Prostate gland (tissue), 2 donors: Measurements from ENCODE around the gene TBC1D22B.

Source experiments
- CTCF ChIP-seq, 4 experiments: fragments of 200-600 bp in 2 of 4; fragments of 450-650 bp in 2 of 4; sonication (generic) in 2 of 4; IDR thresholded peaks; 1 replicate in 3 of 4; 2 replicates in 1 of 4; pipeline ENCODE4 v1.5.1; 2016 to 2019; ENCODE audit warnings: antibody characterized with exemption in 4 of 4, mild to moderate bottlenecking in 2 of 4, moderate library complexity in 2 of 4
- POLR2AphosphoS5 ChIP-seq: sonication (generic); formaldehyde crosslinking; IDR thresholded peaks from one replicate; pipeline ENCODE4 v1.6.1; 2017; ENCODE audit warnings: antibody characterized with exemption

GRCh38 chr6:37309046-37309445, 51.5 kb downstream of the TBC1D22B start:
- TF ChIP-seq POLR2AphosphoS5 (no peak), CTCF (IDR thresholded peaks at IDR 0.05) (no peak)
